Measurements from ENCODE around the gene UBA52. TPM values are rescaled to one million over a fixed set of nuclear protein-coding genes. Genes with fewer than 3 reads are reported as not detected.
"Not testable (repeated sequence)": the region's sequence is repeated elsewhere in the genome, so short reads cannot be mapped to it uniquely, and the experiment has no call there.

Gene UBA52
- total RNA-seq, 1 experiment from 2014 or later = 1,276 TPM

GRCh38 chr19:18539372-18539771, 32.3 kb upstream of the UBA52 start:
- peaks cover 11% of the 10 kb centered on the region for H3K4me1 ChIP-seq
- ChIA-PET POLR2A (no interaction called here), CTCF (no interaction called here)
- Mint-ChIP-seq H3K27me3 (ENCODE audit: insufficient read depth, unreplicated experiment) (no peaks in the 10 kb centered on the region), H3K4me1 (ENCODE audit: low read depth, unreplicated experiment) (no peaks in the 10 kb centered on the region), H3K9me3 (ENCODE audit: unreplicated experiment) (no peaks in the 10 kb centered on the region), H3K4me3 (ENCODE audit: unreplicated experiment) (no peak overlapping the region), H3K27ac (ENCODE audit: unreplicated experiment) (no peak overlapping the region), H3K36me3 (ENCODE audit: insufficient read depth, unreplicated experiment) (peaks cover 30% of the 10 kb centered on the region)
- peaks cover 2% of the 10 kb centered on the region; the same call in 1 of the 2 replicates for H3K36me3 ChIP-seq (ENCODE audit: control insufficient read depth, insufficient read depth, low read length)
- BruUV-seq (replicated peaks) = no TSS peak
- no peak for TF ChIP-seq CTCF (IDR thresholded peaks at IDR 0.05; ENCODE audit: insufficient read depth in 1 of 2, low read depth in 1 of 2, low read length in 1 of 2, severe bottlenecking in 1 of 2, unreplicated experiment in 1 of 2)
- no peaks in the 10 kb centered on the region for H3K27me3 ChIP-seq (replicated peaks; ENCODE audit: control insufficient read depth, insufficient read depth, low read length)
- no peak overlapping the region for H3K4me3 ChIP-seq (ENCODE audit: low read depth, low read length)
- H3K9me3 ChIP-seq = no peaks in the 10 kb centered on the region
- no peak for DNase-seq
- intact Hi-C loops (cut with micrococcal nuclease; ENCODE audit: unreplicated experiment) = no loop called here

GRCh38 chr19:18540200-18540599, 31.5 kb upstream of the UBA52 start:
- H3K9me3 Mint-ChIP-seq (ENCODE audit: unreplicated experiment); H3K9me3 ChIP-seq; CTCF ChIA-PET; H3K36me3 ChIP-seq (ENCODE audit: control insufficient read depth, insufficient read depth, low read length); H3K27ac Mint-ChIP-seq (ENCODE audit: unreplicated experiment); H3K4me3 ChIP-seq (ENCODE audit: low read depth, low read length); H3K4me1 Mint-ChIP-seq (ENCODE audit: low read depth, unreplicated experiment); DNase-seq; H3K4me3 Mint-ChIP-seq (ENCODE audit: unreplicated experiment); intact Hi-C loops (cut with micrococcal nuclease; ENCODE audit: unreplicated experiment); H3K27me3 ChIP-seq (replicated peaks; ENCODE audit: control insufficient read depth, insufficient read depth, low read length); POLR2A ChIA-PET; H3K27me3 Mint-ChIP-seq (ENCODE audit: insufficient read depth, unreplicated experiment); BruUV-seq (replicated peaks): not testable (repeated sequence)
- peaks cover 11% of the 10 kb centered on the region for H3K4me1 ChIP-seq
- peaks cover 28% of the 10 kb centered on the region for H3K36me3 Mint-ChIP-seq (ENCODE audit: insufficient read depth, unreplicated experiment)

- ChIA-PET POLR2A (no interaction called here), CTCF (no interaction called here)
- Mint-ChIP-seq H3K4me3 (ENCODE audit: unreplicated experiment) (no peak overlapping the region), H3K9me3 (ENCODE audit: unreplicated experiment) (no peaks in the 10 kb centered on the region), H3K4me1 (ENCODE audit: low read depth, unreplicated experiment) (no peaks in the 10 kb centered on the region), H3K36me3 (ENCODE audit: insufficient read depth, unreplicated experiment) (peaks cover 24% of the 10 kb centered on the region), H3K27me3 (ENCODE audit: insufficient read depth, unreplicated experiment) (no peaks in the 10 kb centered on the region), H3K27ac (ENCODE audit: unreplicated experiment) (no peak overlapping the region)
- peaks cover 2% of the 10 kb centered on the region; the same call in 1 of the 2 replicates for H3K36me3 ChIP-seq (ENCODE audit: control insufficient read depth, insufficient read depth, low read length)
- no peaks in the 10 kb centered on the region for H3K27me3 ChIP-seq (replicated peaks; ENCODE audit: control insufficient read depth, insufficient read depth, low read length)
- no peak for DNase-seq
- peaks cover 11% of the 10 kb centered on the region for H3K4me1 ChIP-seq
- H3K4me3 ChIP-seq (ENCODE audit: low read depth, low read length) = no peak overlapping the region
- intact Hi-C loops (cut with micrococcal nuclease; ENCODE audit: unreplicated experiment) = no loop called here
- TF ChIP-seq CTCF (IDR thresholded peaks at IDR 0.05; ENCODE audit: insufficient read depth in 1 of 2, low read depth in 1 of 2, low read length in 1 of 2, severe bottlenecking in 1 of 2, unreplicated experiment in 1 of 2) = no peak
- no peaks in the 10 kb centered on the region for H3K9me3 ChIP-seq
- BruUV-seq (replicated peaks) = TSS peak; percentile 10
Measured at GRCh38 chr19:18541258-18541991, 30.2 kb upstream of the UBA52 start.
